ENCODE results near the gene TBC1D5.

GRCh38 chr3:17553080-17553479 lies 189.4 kb downstream of the TBC1D5 start:
- no peak for TF ChIP-seq CTCF (IDR thresholded peaks at IDR 0.05; ENCODE audit: low read depth, low read length)
- no peak for TF ChIP-seq POLR2A (IDR thresholded peaks at IDR 0.05; ENCODE audit: extremely low read depth, insufficient read length)

All from NB4 (cell line).